HEK293 (cell line): ENCODE data around the gene ZNF536.
A peak's percentile ranks its signal among the peaks of the same experiment; 100 is the strongest.

Experiments
- CTCF ChIA-PET: fragments of 350-600 bp; formaldehyde crosslinking; extraction: SDS; loops from one replicate; lab custom pipeline; 2021; ENCODE audit warnings: antibody characterized with exemption; lab: Yijun Ruan, JAX
- POLR2A ChIA-PET: fragments of 300-600 bp; formaldehyde crosslinking; extraction: SDS; loops from one replicate; lab custom pipeline; 2020; ENCODE audit warnings: antibody characterized with exemption, inconsistent platforms; lab: Yijun Ruan, JAX
- H3K27ac ChIP-seq: fragments of 200-500 bp; sonication (Bioruptor generic); 2 replicates; pipeline ENCODE4 v1.5.1; 2014; ENCODE audit warnings: low read depth, low read length, control low read depth, inconsistent platforms; ENCODE audit errors: extremely low read depth
- H3K36me3 ChIP-seq, 2 experiments: fragments of 200-500 bp in 1 of 2; sonication (Bioruptor generic) in 1 of 2; 1 replicate in 1 of 2; 2 replicates in 1 of 2; pipeline ENCODE4 v1.5.1; 2014 to 2017; ENCODE audit warnings: inconsistent platforms in 2 of 2, low read length in 2 of 2; ENCODE audit not compliant: control insufficient read depth in 2 of 2, insufficient read depth in 1 of 2
- H3K4me1 ChIP-seq: fragments of 200-500 bp; sonication (Bioruptor generic); 2 replicates; pipeline ENCODE4 v1.5.1; 2014; ENCODE audit warnings: mild to moderate bottlenecking, low read length, inconsistent platforms; ENCODE audit not compliant: control insufficient read depth, insufficient read depth
- H3K4me3 ChIP-seq: 2 replicates; pipeline ENCODE4 v1.5.1; 2011; ENCODE audit warnings: low read depth, mild to moderate bottlenecking, control low read depth, low read length, moderate library complexity
- H3K9me3 ChIP-seq: fragments of 200-500 bp; sonication (Bioruptor generic); 2 replicates; pipeline ENCODE4 v1.5.1; 2014; ENCODE audit warnings: low read depth, low read length, inconsistent platforms; ENCODE audit not compliant: control insufficient read depth, insufficient read depth
- MEIS1 ChIP-seq: sonication (generic); formaldehyde crosslinking; IDR thresholded peaks from 2 replicates; pipeline ENCODE4 v1.8.1; 2022; ENCODE audit warnings: missing genetic modification reagents, mild to moderate bottlenecking, borderline replicate concordance
- REPIN1 ChIP-seq: fragments of 450-650 bp; formaldehyde crosslinking; IDR thresholded peaks from 2 replicates; pipeline ENCODE4 v1.5.1; 2017; ENCODE audit warnings: missing biosample characterization, missing genetic modification characterization, low read depth
- ZBTB6 ChIP-seq: fragments of 450-650 bp; formaldehyde crosslinking; IDR thresholded peaks from 2 replicates; pipeline ENCODE4 v1.5.1; 2017; ENCODE audit warnings: missing biosample characterization, missing genetic modification characterization
- ZNF302 ChIP-seq: fragments of 450-650 bp; formaldehyde crosslinking; IDR thresholded peaks from 2 replicates; pipeline ENCODE4 v1.5.1; 2016; ENCODE audit warnings: missing biosample characterization, missing genetic modification characterization, low read depth
- ZNF544 ChIP-seq: fragments of 450-650 bp; formaldehyde crosslinking; IDR thresholded peaks from 2 replicates; pipeline ENCODE4 v1.5.0; 2017; ENCODE audit warnings: missing biosample characterization, missing genetic modification characterization
- ZNF660 ChIP-seq: fragments of 450-650 bp; IDR thresholded peaks from 2 replicates; pipeline ENCODE4 v1.5.1; 2018; ENCODE audit warnings: missing biosample characterization, mild to moderate bottlenecking, missing genetic modification characterization
- ZNF777 ChIP-seq: fragments of 450-650 bp; formaldehyde crosslinking; IDR thresholded peaks from 2 replicates; pipeline ENCODE4 v1.5.1; 2017; ENCODE audit warnings: missing biosample characterization, missing genetic modification characterization, borderline replicate concordance
- TF ChIP-seq, protein P1 (sequence below): fragments of 450-650 bp; formaldehyde crosslinking; IDR thresholded peaks from 2 replicates; pipeline ENCODE4 v1.5.1; 2017; ENCODE audit warnings: missing biosample characterization, missing genetic modification characterization
- TF ChIP-seq, protein P2 (sequence below): fragments of 450-650 bp; formaldehyde crosslinking; IDR thresholded peaks from 2 replicates; pipeline ENCODE4 v1.5.1; 2017; ENCODE audit warnings: missing biosample characterization, missing genetic modification characterization
- TF ChIP-seq, protein P3 (sequence below): fragments of 450-650 bp; formaldehyde crosslinking; IDR thresholded peaks from 2 replicates; pipeline ENCODE4 v1.5.1; 2016; ENCODE audit warnings: missing biosample characterization, missing genetic modification characterization
- TF ChIP-seq, protein P4 (sequence below): fragments of 450-650 bp; formaldehyde crosslinking; conservative IDR thresholded peaks from 2 replicates; pipeline ENCODE4 v1.5.1; 2016; ENCODE audit warnings: low read depth, missing biosample characterization, missing genetic modification characterization

The ZNF536 gene

GRCh38 chr19:30512176-30513081 is 140.2 kb downstream of the ZNF536 start (continued):
- TF ChIP-seq, protein P1, sequence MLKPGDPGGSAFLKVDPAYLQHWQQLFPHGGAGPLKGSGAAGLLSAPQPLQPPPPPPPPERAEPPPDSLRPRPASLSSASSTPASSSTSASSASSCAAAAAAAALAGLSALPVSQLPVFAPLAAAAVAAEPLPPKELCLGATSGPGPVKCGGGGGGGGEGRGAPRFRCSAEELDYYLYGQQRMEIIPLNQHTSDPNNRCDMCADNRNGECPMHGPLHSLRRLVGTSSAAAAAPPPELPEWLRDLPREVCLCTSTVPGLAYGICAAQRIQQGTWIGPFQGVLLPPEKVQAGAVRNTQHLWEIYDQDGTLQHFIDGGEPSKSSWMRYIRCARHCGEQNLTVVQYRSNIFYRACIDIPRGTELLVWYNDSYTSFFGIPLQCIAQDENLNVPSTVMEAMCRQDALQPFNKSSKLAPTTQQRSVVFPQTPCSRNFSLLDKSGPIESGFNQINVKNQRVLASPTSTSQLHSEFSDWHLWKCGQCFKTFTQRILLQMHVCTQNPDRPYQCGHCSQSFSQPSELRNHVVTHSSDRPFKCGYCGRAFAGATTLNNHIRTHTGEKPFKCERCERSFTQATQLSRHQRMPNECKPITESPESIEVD (tag by site-specific recombination) = peak; percentile 76

DNA sequence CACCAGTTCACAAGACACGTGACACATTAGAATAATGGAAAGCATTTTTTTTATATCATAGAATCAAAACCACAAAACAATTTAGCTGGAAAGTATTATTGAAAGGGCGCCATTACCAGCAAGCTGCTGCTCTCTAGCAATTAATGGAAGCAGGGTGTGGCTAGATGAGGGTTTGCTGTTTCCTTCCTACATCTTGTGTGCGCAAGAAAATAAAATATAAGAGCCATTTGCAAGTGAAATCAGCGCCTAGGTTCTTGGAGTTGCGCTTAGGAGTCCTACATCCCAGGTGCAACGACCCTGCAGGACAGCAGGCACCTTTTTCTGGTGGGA is 140.9 kb downstream of the ZNF536 start:
- Histone ChIP-seq H3K4me1 (peaks cover 21% of the 10 kb centered on the region), H3K27ac (no peak overlapping the region), H3K9me3 (no peaks in the 10 kb centered on the region), H3K36me3 (no peaks in the 10 kb centered on the region; a peak in 1 of 3 replicates), H3K4me3 (no peak overlapping the region)
- TF ChIP-seq ZBTB6 (tag by site-specific recombination) (no peak), ZNF660 (tag by site-specific recombination) (0 out of 2 replicates have a peak, but pooled peaks have one; percentile 2), ZNF544 (tag by site-specific recombination) (no peak), REPIN1 (no peak), ZNF777 (tag by site-specific recombination) (no peak), ZNF302 (no peak), MEIS1 (no peak)
- TF ChIP-seq, protein P2, sequence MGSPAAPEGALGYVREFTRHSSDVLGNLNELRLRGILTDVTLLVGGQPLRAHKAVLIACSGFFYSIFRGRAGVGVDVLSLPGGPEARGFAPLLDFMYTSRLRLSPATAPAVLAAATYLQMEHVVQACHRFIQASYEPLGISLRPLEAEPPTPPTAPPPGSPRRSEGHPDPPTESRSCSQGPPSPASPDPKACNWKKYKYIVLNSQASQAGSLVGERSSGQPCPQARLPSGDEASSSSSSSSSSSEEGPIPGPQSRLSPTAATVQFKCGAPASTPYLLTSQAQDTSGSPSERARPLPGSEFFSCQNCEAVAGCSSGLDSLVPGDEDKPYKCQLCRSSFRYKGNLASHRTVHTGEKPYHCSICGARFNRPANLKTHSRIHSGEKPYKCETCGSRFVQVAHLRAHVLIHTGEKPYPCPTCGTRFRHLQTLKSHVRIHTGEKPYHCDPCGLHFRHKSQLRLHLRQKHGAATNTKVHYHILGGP (tag by site-specific recombination) = peak; percentile 97
- TF ChIP-seq, protein P3, sequence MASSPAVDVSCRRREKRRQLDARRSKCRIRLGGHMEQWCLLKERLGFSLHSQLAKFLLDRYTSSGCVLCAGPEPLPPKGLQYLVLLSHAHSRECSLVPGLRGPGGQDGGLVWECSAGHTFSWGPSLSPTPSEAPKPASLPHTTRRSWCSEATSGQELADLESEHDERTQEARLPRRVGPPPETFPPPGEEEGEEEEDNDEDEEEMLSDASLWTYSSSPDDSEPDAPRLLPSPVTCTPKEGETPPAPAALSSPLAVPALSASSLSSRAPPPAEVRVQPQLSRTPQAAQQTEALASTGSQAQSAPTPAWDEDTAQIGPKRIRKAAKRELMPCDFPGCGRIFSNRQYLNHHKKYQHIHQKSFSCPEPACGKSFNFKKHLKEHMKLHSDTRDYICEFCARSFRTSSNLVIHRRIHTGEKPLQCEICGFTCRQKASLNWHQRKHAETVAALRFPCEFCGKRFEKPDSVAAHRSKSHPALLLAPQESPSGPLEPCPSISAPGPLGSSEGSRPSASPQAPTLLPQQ = no peak
- TF ChIP-seq, protein P4, sequence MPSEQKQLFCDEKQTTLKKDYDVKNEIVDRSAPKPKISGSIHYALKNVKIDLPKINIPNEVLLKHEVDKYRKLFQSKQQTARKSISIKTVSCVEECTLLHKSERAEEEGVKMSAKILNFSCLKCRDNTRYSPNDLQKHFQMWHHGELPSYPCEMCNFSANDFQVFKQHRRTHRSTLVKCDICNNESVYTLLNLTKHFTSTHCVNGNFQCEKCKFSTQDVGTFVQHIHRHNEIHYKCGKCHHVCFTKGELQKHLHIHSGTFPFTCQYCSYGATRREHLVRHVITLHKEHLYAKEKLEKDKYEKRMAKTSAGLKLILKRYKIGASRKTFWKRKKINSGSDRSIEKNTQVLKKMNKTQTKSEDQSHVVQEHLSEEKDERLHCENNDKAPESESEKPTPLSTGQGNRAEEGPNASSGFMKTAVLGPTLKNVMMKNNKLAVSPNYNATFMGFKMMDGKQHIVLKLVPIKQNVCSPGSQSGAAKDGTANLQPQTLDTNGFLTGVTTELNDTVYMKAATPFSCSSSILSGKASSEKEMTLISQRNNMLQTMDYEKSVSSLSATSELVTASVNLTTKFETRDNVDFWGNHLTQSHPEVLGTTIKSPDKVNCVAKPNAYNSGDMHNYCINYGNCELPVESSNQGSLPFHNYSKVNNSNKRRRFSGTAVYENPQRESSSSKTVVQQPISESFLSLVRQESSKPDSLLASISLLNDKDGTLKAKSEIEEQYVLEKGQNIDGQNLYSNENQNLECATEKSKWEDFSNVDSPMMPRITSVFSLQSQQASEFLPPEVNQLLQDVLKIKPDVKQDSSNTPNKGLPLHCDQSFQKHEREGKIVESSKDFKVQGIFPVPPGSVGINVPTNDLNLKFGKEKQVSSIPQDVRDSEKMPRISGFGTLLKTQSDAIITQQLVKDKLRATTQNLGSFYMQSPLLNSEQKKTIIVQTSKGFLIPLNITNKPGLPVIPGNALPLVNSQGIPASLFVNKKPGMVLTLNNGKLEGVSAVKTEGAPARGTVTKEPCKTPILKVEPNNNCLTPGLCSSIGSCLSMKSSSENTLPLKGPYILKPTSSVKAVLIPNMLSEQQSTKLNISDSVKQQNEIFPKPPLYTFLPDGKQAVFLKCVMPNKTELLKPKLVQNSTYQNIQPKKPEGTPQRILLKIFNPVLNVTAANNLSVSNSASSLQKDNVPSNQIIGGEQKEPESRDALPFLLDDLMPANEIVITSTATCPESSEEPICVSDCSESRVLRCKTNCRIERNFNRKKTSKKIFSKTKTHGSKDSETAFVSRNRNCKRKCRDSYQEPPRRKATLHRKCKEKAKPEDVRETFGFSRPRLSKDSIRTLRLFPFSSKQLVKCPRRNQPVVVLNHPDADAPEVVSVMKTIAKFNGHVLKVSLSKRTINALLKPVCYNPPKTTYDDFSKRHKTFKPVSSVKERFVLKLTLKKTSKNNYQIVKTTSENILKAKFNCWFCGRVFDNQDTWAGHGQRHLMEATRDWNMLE (tag by site-specific recombination) = no peak
- ChIA-PET CTCF (interaction anchor here (0.6 to 1.2 kb wide), 6 partner anchors 12 to 852 kb away, joined by 3 to 7 read pairs (median 4); no protein-coding TSS in a partner anchor), POLR2A (interaction anchor here (0.7 kb wide), 2 partner anchors 115 to 1569 kb away, joined by 3 to 4 read pairs; no protein-coding TSS in a partner anchor)
